HG02588 (cell line): ENCODE measurements around the gene CT47A1.
"Not testable (repeated sequence)": the region's sequence is repeated elsewhere in the genome, so short reads cannot be mapped to it uniquely, and the experiment has no call there.

Source experiments
- ATAC-seq: cut with Tn5 transposase; IDR thresholded peaks from one replicate; pipeline ENCODE4 v1.9.1; 2021; ENCODE audit warnings: mild to moderate bottlenecking, moderate library complexity; ENCODE audit not compliant: unreplicated experiment

The CT47A1 gene

GRCh38 chrX:120985660-120986059, at the start of gene CT47A1:
CT47A1 (minus strand) TSS chrX:120985760; CDS start chrX:120985529, 231 bp downstream.
- not testable (repeated sequence) for ATAC-seq

DNA sequence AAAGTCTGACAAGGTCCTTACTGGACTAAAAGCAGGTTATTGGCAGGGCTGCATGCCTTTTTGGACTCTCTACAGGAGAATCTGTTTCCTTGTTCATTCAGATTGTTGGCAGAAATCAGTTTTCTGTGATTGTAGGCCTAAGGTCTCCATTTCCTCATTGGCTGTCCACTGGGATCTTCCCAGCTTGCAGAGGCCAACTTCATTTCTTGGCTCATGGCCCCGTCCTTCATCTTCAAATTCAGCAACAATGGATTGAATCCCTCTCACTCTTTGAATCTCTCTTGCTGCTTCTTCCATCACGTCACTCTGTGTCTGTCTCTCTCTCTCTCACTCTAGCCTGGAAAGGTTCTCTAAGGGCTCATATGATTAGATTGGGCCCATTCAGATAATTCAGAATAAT, 47.0 kb upstream of the CT47A1 start:
- no peak for ATAC-seq

- no peak for ATAC-seq
These were observed 44.5 kb upstream of the CT47A1 start for GRCh38 chrX:121030083-121030482.

DNA sequence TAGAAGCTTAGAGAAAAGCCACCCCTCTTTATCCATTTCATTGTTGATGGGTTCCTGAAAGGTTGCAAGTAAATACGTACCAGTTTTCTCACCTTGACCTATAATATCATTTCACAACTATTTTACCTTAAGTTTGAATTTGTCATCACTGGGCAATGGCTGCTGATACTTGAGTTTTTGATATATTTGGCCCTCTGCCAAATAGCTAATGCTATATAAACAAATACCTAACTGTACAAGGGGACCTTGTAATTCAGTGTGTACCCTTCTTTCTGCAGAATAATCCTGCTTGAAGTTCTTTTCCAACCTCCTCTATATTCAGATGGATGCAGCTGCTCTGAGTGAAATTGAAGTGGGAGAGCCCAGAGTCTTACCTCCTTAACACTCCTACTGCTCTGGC, 42.9 kb upstream of the CT47A1 start:
- ATAC-seq, result no peak

DNA sequence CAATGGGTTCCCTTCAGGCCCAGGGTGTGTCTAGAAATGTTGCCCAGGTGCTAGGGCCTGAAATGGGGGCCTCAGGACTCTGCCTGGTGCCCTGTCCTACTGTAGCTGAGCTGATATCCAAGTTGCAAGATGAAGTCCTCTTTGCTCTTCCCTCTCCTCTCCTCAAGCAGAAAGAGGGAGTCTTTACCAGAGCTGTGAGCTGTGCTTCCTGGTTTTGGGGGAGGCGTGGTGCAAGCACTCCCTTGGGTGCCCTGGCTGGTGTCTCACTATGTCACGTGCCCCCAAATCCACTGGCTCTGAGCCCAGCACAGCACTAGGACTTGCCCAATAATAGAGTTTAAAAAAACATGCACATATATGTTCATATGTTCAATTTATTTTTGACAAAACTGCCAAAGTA, 29.3 kb upstream of the CT47A1 start:
- no peak for ATAC-seq

- no peak for ATAC-seq
These were observed 28.4 kb upstream of the CT47A1 start for GRCh38 chrX:121013897-121014455.

- no peak for ATAC-seq
These were observed 25.7 kb upstream of the CT47A1 start for GRCh38 chrX:121011254-121011653.

GRCh38 chrX:121010218-121010617, 24.7 kb upstream of the CT47A1 start:
- ATAC-seq, result no peak

DNA sequence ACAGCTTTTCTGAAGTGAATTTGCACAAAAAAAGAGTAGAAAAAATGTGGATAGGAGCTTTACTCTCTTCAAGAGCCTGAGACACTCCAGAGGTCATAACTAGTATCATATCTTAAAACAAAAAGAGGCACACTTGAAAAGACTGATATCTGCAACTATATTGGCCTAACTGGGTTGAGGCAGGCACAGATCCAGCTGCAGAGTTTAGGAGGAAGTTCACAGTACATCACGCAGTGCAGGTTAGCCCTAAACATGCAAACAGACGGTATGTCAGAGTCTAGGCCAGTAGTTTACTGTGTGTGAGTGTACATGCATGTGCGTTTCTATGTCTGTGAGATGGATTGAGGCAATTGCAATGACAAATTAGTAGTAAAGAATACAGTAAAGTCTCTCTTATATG, 24.2 kb upstream of the CT47A1 start:
- no peak for ATAC-seq

GRCh38 chrX:121008920-121009319, 23.4 kb upstream of the CT47A1 start:
- no peak for ATAC-seq

DNA sequence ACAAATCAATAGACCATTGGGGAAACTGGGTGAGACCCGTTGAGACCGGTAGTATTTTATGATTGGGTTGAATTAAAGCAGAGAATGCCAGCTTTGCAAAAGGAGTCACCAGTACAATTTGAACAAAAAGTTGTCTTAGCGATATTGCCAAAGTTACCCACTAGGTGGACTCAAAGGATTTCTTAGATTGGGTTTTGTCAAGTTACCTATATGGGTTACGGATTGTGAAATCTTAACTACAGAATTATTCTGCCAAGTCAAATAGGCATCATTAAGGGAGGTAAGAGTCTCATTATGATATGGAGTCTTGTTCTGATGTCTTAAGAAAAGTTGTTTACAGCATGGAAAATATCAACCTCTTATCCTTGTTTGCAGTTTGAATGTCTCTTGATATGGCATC, 15.0 kb upstream of the CT47A1 start:
- no peak for ATAC-seq

DNA sequence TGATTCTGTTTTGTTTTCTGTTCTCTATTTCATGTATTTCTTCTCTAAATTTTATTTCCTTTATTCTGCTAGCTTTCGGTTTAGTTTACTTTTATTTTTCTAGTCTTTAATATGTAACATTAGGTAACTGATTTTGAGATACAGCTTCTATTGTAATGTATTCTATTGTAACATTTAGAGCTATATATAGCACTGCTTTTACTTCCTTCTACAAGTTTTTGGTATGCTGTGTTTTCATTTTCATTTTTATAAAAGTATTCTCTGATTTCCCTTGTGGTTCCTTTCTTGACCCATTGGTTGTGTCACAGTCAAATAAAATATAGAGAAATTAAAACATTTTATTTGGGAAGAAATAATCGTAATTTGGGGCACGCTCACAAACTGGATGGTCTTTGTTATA, 13.9 kb upstream of the CT47A1 start:
- no peak for ATAC-seq

GRCh38 chrX:120956500-120956899, 29.1 kb downstream of the CT47A1 start, which contains the start of gene CT47A7:
CT47A7 (minus strand) TSS chrX:120956600; CDS start chrX:120956345, 255 bp downstream.
- not testable (repeated sequence) for ATAC-seq
